ENCODE measurements around the gene UAP1L1. TPM values are rescaled to one million over a fixed set of nuclear protein-coding genes. Genes with fewer than 3 reads are reported as not detected.

The UAP1L1 gene
- total RNA-seq, 2 experiments from 2014 or later, result 6.5 to 6.8 TPM

GRCh38 chr9:137073992-137074399 is 3.3 kb upstream of the UAP1L1 start:
- H3K27ac Mint-ChIP-seq, result no peak overlapping the region
- intact Hi-C loops (cut with DNase I, micrococcal nuclease), result no loop called here
- Histone ChIP-seq H3K4me3 (ENCODE audit: low read length) (no peak overlapping the region), H3K36me3 (ENCODE audit: insufficient read depth, low read length) (no peaks in the 10 kb centered on the region), H3K27ac (ENCODE audit: low read depth in 1 of 2, low read length in 2 of 2) (no peak overlapping the region), H3K9me3 (ENCODE audit: control insufficient read depth in 1 of 2, insufficient read depth in 1 of 2, low read length in 2 of 2) (no peaks in the 10 kb centered on the region), H3K4me1 (ENCODE audit: insufficient read depth, low read length) (peaks cover 36% of the 10 kb centered on the region), H3K27me3 (ENCODE audit: control insufficient read depth in 1 of 2, insufficient read depth in 2 of 2, low read length in 2 of 2) (peaks cover 0 to 6% of the 10 kb centered on the region in 2 experiments)
- ATAC-seq (ENCODE audit: poor library complexity) (no peak), DNase-seq (no peak)
- no peaks in the 10 kb centered on the region for H3K27me3 Mint-ChIP-seq
- H3K4me3 Mint-ChIP-seq, result peak overlapping the region; percentile 16
- peaks cover 11% of the 10 kb centered on the region for H3K4me1 Mint-ChIP-seq (ENCODE audit: low read depth)
- CTCF ChIA-PET, result no interaction called here
- no peaks in the 10 kb centered on the region for H3K9me3 Mint-ChIP-seq
- POLR2A ChIA-PET, result no interaction called here
- TF ChIP-seq, protein P1, sequence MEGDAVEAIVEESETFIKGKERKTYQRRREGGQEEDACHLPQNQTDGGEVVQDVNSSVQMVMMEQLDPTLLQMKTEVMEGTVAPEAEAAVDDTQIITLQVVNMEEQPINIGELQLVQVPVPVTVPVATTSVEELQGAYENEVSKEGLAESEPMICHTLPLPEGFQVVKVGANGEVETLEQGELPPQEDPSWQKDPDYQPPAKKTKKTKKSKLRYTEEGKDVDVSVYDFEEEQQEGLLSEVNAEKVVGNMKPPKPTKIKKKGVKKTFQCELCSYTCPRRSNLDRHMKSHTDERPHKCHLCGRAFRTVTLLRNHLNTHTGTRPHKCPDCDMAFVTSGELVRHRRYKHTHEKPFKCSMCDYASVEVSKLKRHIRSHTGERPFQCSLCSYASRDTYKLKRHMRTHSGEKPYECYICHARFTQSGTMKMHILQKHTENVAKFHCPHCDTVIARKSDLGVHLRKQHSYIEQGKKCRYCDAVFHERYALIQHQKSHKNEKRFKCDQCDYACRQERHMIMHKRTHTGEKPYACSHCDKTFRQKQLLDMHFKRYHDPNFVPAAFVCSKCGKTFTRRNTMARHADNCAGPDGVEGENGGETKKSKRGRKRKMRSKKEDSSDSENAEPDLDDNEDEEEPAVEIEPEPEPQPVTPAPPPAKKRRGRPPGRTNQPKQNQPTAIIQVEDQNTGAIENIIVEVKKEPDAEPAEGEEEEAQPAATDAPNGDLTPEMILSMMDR (IDR thresholded peaks at IDR 0.05), result no peak
- H3K36me3 Mint-ChIP-seq (ENCODE audit: low read depth), result no peaks in the 10 kb centered on the region

DNA sequence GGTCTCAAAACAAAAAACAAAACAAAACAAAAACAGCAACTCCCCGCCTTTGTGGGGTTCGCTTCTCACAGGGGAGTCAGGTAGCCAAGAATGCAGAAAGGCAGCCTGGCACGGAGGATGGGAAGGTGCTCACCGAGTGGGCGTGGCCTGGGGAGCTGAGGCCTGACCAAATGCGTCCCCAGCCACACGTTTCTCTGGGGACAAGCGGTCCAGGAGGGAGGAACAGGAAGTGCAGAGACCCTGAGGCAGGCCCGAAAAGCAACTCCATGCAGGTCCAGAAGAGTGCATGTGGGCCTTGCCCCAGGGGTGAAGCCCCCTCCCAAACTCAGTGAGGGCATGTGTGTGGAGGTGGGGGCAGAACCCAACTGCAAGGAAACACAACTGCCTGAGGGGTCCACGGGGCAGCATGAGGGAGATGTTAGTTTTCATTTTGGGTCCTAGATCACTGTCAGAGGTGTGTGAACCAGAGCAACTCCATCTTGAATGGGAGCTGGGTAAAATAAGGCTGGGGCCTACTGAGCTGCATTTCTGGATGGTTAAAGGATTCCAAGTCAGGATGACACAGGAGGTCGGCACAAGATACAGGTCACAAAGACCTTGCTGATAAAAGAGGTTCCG is 2.6 kb upstream of the UAP1L1 start:
- H3K36me3 Mint-ChIP-seq (ENCODE audit: low read depth), result peaks cover 1% of the 10 kb centered on the region
- no peaks in the 10 kb centered on the region for H3K27me3 Mint-ChIP-seq
- intact Hi-C loops (cut with DNase I, micrococcal nuclease), result no loop called here
- no peaks in the 10 kb centered on the region for H3K9me3 ChIP-seq (ENCODE audit: control insufficient read depth in 1 of 2, insufficient read depth in 1 of 2, low read length in 2 of 2)
- TF ChIP-seq, protein P1 (IDR thresholded peaks at IDR 0.05), result no peak
- H3K4me3 ChIP-seq (ENCODE audit: low read length), result no peak overlapping the region
- no peaks in the 10 kb centered on the region for H3K9me3 Mint-ChIP-seq
- peaks cover 12% of the 10 kb centered on the region for H3K4me1 Mint-ChIP-seq (ENCODE audit: low read depth)
- CTCF ChIA-PET, result no interaction called here
- no peak overlapping the region for H3K27ac ChIP-seq (ENCODE audit: low read depth in 1 of 2, low read length in 2 of 2)
- H3K4me3 Mint-ChIP-seq, result peak overlapping the region; percentile 20
- ATAC-seq (ENCODE audit: poor library complexity) (no peak), DNase-seq (no peak)
- POLR2A ChIA-PET, result no interaction called here
- H3K27me3 ChIP-seq (ENCODE audit: control insufficient read depth in 1 of 2, insufficient read depth in 2 of 2, low read length in 2 of 2), result no peaks in the 10 kb centered on the region
- H3K27ac Mint-ChIP-seq, result no peak overlapping the region
- H3K4me1 ChIP-seq (ENCODE audit: insufficient read depth, low read length), result peaks cover 29% of the 10 kb centered on the region
- peaks cover 5% of the 10 kb centered on the region for H3K36me3 ChIP-seq (ENCODE audit: insufficient read depth, low read length)

GRCh38 chr9:137075275-137075775 is 2.0 kb upstream of the UAP1L1 start:
- no peak overlapping the region for H3K4me3 ChIP-seq (ENCODE audit: low read length)
- H3K9me3 Mint-ChIP-seq, result no peaks in the 10 kb centered on the region
- no peaks in the 10 kb centered on the region for H3K9me3 ChIP-seq (ENCODE audit: control insufficient read depth in 1 of 2, insufficient read depth in 1 of 2, low read length in 2 of 2)
- H3K27ac Mint-ChIP-seq, result no peak overlapping the region
- no peak for ATAC-seq (ENCODE audit: poor library complexity)
- no peak for DNase-seq
- TF ChIP-seq, protein P1 (IDR thresholded peaks at IDR 0.05), result no peak
- ChIA-PET POLR2A (no interaction called here), CTCF (interaction anchor here (1.0 to 1.6 kb wide), 3 partner anchors 8 to 29 kb away, joined by 4 to 9 read pairs (median 5); no protein-coding TSS in a partner anchor)
- H3K4me1 Mint-ChIP-seq (ENCODE audit: low read depth), result peaks cover 14% of the 10 kb centered on the region
- H3K27me3 Mint-ChIP-seq, result no peaks in the 10 kb centered on the region
- no peaks in the 10 kb centered on the region for H3K27me3 ChIP-seq (ENCODE audit: control insufficient read depth in 1 of 2, insufficient read depth in 2 of 2, low read length in 2 of 2)
- peaks cover 28% of the 10 kb centered on the region for H3K4me1 ChIP-seq (ENCODE audit: insufficient read depth, low read length)
- H3K4me3 Mint-ChIP-seq, result peak overlapping the region; percentile 20
- H3K36me3 Mint-ChIP-seq (ENCODE audit: low read depth), result peaks cover 4% of the 10 kb centered on the region
- intact Hi-C loops (cut with DNase I, micrococcal nuclease), result no loop called here
- peaks cover 10% of the 10 kb centered on the region for H3K36me3 ChIP-seq (ENCODE audit: insufficient read depth, low read length)
- no peak overlapping the region for H3K27ac ChIP-seq (ENCODE audit: low read depth in 1 of 2, low read length in 2 of 2)

All from CD4-positive, alpha-beta T cell (primary cell).